ENCODE results near the gene MRPS22. TPM values are rescaled to one million over a fixed set of nuclear protein-coding genes. Genes with fewer than 3 reads are reported as not detected.

Gene MRPS22
- total and polyA plus RNA-seq, 7 experiments from 2014 or later: 26.2 to 47.0 (median 36.5) TPM

GRCh38 chr3:139312416-139312815 lies 31.4 kb upstream of the MRPS22 start:
- H3K4me1 Mint-ChIP-seq: no peaks in the 10 kb centered on the region
- Histone ChIP-seq H3K4me3 (ENCODE audit: low read length) (no peak overlapping the region), H3K36me3 (ENCODE audit: control insufficient read depth in 2 of 3, insufficient read depth in 3 of 3, low read length in 3 of 3) (no peaks in the 10 kb centered on the region), H3K27ac (ENCODE audit: low read depth, low read length) (no peak overlapping the region), H3K4me1 (ENCODE audit: control insufficient read depth in 2 of 2, insufficient read depth in 2 of 2, low read length in 2 of 2) (no peaks in the 10 kb centered on the region), H3K27me3 (ENCODE audit: control insufficient read depth in 2 of 2, insufficient read depth in 2 of 2, low read length in 2 of 2) (no peaks in the 10 kb centered on the region), H3K9me3 (ENCODE audit: control insufficient read depth in 2 of 3, low read length in 3 of 3) (no peaks in the 10 kb centered on the region)
- POLR2A ChIA-PET: no interaction called here
- H3K4me3 Mint-ChIP-seq: no peak overlapping the region
- CTCF ChIA-PET: no interaction called here
- H3K27ac Mint-ChIP-seq: no peak overlapping the region
- no peak for DNase-seq
- H3K36me3 Mint-ChIP-seq: no peaks in the 10 kb centered on the region
- intact Hi-C loops (cut with micrococcal nuclease): no loop called here
- H3K9me3 Mint-ChIP-seq: no peaks in the 10 kb centered on the region
- ATAC-seq: no peak
- peaks cover 11 to 27% (median 20%) of the 10 kb centered on the region in 5 donors for H3K27me3 Mint-ChIP-seq

- DNase-seq: no peak
- intact Hi-C loops (cut with micrococcal nuclease): no loop called here
- Mint-ChIP-seq H3K9me3 (no peaks in the 10 kb centered on the region), H3K4me1 (no peaks in the 10 kb centered on the region), H3K27ac (peak overlapping the region in 1 of 9 donors; percentile 42), H3K4me3 (no peak overlapping the region), H3K27me3 (peaks cover 11 to 27% (median 20%) of the 10 kb centered on the region in 5 donors), H3K36me3 (no peaks in the 10 kb centered on the region)
- Histone ChIP-seq H3K36me3 (ENCODE audit: control insufficient read depth in 2 of 3, insufficient read depth in 3 of 3, low read length in 3 of 3) (no peaks in the 10 kb centered on the region), H3K27ac (ENCODE audit: low read depth, low read length) (no peak overlapping the region), H3K27me3 (ENCODE audit: control insufficient read depth in 2 of 2, insufficient read depth in 2 of 2, low read length in 2 of 2) (no peaks in the 10 kb centered on the region), H3K9me3 (ENCODE audit: control insufficient read depth in 2 of 3, low read length in 3 of 3) (no peaks in the 10 kb centered on the region), H3K4me1 (ENCODE audit: control insufficient read depth in 2 of 2, insufficient read depth in 2 of 2, low read length in 2 of 2) (no peaks in the 10 kb centered on the region), H3K4me3 (ENCODE audit: low read length) (no peak overlapping the region)
- ChIA-PET CTCF (no interaction called here), POLR2A (no interaction called here)
- no peak for ATAC-seq
Observed at GRCh38 chr3:139312959-139313358, 30.9 kb upstream of the MRPS22 start.

- Mint-ChIP-seq H3K4me1 (no peaks in the 10 kb centered on the region), H3K9me3 (no peaks in the 10 kb centered on the region), H3K4me3 (no peak overlapping the region), H3K27ac (no peak overlapping the region), H3K27me3 (peaks cover 8 to 27% (median 20%) of the 10 kb centered on the region in 5 donors), H3K36me3 (no peaks in the 10 kb centered on the region)
- DNase-seq (no peak), ATAC-seq (no peak)
- ChIA-PET CTCF (no interaction called here), POLR2A (no interaction called here)
- Histone ChIP-seq H3K9me3 (ENCODE audit: control insufficient read depth in 2 of 3, low read length in 3 of 3) (no peaks in the 10 kb centered on the region), H3K4me1 (ENCODE audit: control insufficient read depth in 2 of 2, insufficient read depth in 2 of 2, low read length in 2 of 2) (no peaks in the 10 kb centered on the region), H3K27me3 (ENCODE audit: control insufficient read depth in 2 of 2, insufficient read depth in 2 of 2, low read length in 2 of 2) (no peaks in the 10 kb centered on the region), H3K27ac (ENCODE audit: low read depth, low read length) (no peak overlapping the region), H3K4me3 (ENCODE audit: low read length) (no peak overlapping the region), H3K36me3 (ENCODE audit: control insufficient read depth in 2 of 3, insufficient read depth in 3 of 3, low read length in 3 of 3) (no peaks in the 10 kb centered on the region)
- intact Hi-C loops (cut with micrococcal nuclease): no loop called here
Observed at GRCh38 chr3:139313921-139314320, 29.9 kb upstream of the MRPS22 start.

GRCh38 chr3:139317215-139317614 lies 26.6 kb upstream of the MRPS22 start:
- POLR2A ChIA-PET: no interaction called here
- peaks cover 10 to 26% (median 18%) of the 10 kb centered on the region in 5 donors for H3K27me3 Mint-ChIP-seq
- H3K27me3 ChIP-seq (ENCODE audit: control insufficient read depth in 2 of 2, insufficient read depth in 2 of 2, low read length in 2 of 2): no peaks in the 10 kb centered on the region
- H3K9me3 ChIP-seq (ENCODE audit: control insufficient read depth in 2 of 3, low read length in 3 of 3): no peaks in the 10 kb centered on the region
- ATAC-seq: no peak
- no peaks in the 10 kb centered on the region for H3K4me1 Mint-ChIP-seq
- H3K4me3 Mint-ChIP-seq: no peak overlapping the region
- H3K36me3 ChIP-seq (ENCODE audit: control insufficient read depth in 2 of 3, insufficient read depth in 3 of 3, low read length in 3 of 3): no peaks in the 10 kb centered on the region
- DNase-seq: no peak
- no peaks in the 10 kb centered on the region for H3K36me3 Mint-ChIP-seq
- no peak overlapping the region for H3K4me3 ChIP-seq (ENCODE audit: low read length)
- no peaks in the 10 kb centered on the region for H3K9me3 Mint-ChIP-seq
- no peaks in the 10 kb centered on the region for H3K4me1 ChIP-seq (ENCODE audit: control insufficient read depth in 2 of 2, insufficient read depth in 2 of 2, low read length in 2 of 2)
- no peak overlapping the region for H3K27ac Mint-ChIP-seq
- no peak overlapping the region for H3K27ac ChIP-seq (ENCODE audit: low read depth, low read length)
- CTCF ChIA-PET: no interaction called here
- intact Hi-C loops (cut with micrococcal nuclease): no loop called here

- Histone ChIP-seq H3K9me3 (ENCODE audit: control insufficient read depth in 2 of 3, low read length in 3 of 3) (no peaks in the 10 kb centered on the region), H3K36me3 (ENCODE audit: control insufficient read depth in 2 of 3, insufficient read depth in 3 of 3, low read length in 3 of 3) (no peaks in the 10 kb centered on the region), H3K4me3 (ENCODE audit: low read length) (no peak overlapping the region), H3K4me1 (ENCODE audit: control insufficient read depth in 2 of 2, insufficient read depth in 2 of 2, low read length in 2 of 2) (no peaks in the 10 kb centered on the region), H3K27me3 (ENCODE audit: control insufficient read depth in 2 of 2, insufficient read depth in 2 of 2, low read length in 2 of 2) (no peaks in the 10 kb centered on the region), H3K27ac (ENCODE audit: low read depth, low read length) (no peak overlapping the region)
- peaks cover 10 to 22% (median 18%) of the 10 kb centered on the region in 5 donors for H3K27me3 Mint-ChIP-seq
- no peak for ATAC-seq
- intact Hi-C loops (cut with micrococcal nuclease): no loop called here
- no peaks in the 10 kb centered on the region for H3K4me1 Mint-ChIP-seq
- no peaks in the 10 kb centered on the region for H3K9me3 Mint-ChIP-seq
- ChIA-PET CTCF (interaction anchor here (1.1 kb wide), 1 partner anchor 10 kb away, joined by 3 read pairs; no protein-coding TSS in a partner anchor), POLR2A (no interaction called here)
- no peak overlapping the region for H3K4me3 Mint-ChIP-seq
- DNase-seq: no peak
- no peak overlapping the region for H3K27ac Mint-ChIP-seq
- no peaks in the 10 kb centered on the region for H3K36me3 Mint-ChIP-seq
Observed at GRCh38 chr3:139317660-139318430, 26.0 kb upstream of the MRPS22 start.

GRCh38 chr3:139318431-139318816 lies 25.4 kb upstream of the MRPS22 start:
- no peak overlapping the region for H3K27ac Mint-ChIP-seq
- Histone ChIP-seq H3K27me3 (ENCODE audit: control insufficient read depth in 2 of 2, insufficient read depth in 2 of 2, low read length in 2 of 2) (no peaks in the 10 kb centered on the region), H3K36me3 (ENCODE audit: control insufficient read depth in 2 of 3, insufficient read depth in 3 of 3, low read length in 3 of 3) (no peaks in the 10 kb centered on the region), H3K4me1 (ENCODE audit: control insufficient read depth in 2 of 2, insufficient read depth in 2 of 2, low read length in 2 of 2) (no peaks in the 10 kb centered on the region), H3K9me3 (ENCODE audit: control insufficient read depth in 2 of 3, low read length in 3 of 3) (no peaks in the 10 kb centered on the region), H3K4me3 (ENCODE audit: low read length) (no peak overlapping the region), H3K27ac (ENCODE audit: low read depth, low read length) (no peak overlapping the region)
- H3K27me3 Mint-ChIP-seq: peaks cover 10 to 18% (median 16%) of the 10 kb centered on the region in 5 donors
- H3K9me3 Mint-ChIP-seq: no peaks in the 10 kb centered on the region
- H3K36me3 Mint-ChIP-seq: no peaks in the 10 kb centered on the region
- ATAC-seq (no peak), DNase-seq (no peak)
- H3K4me1 Mint-ChIP-seq: no peaks in the 10 kb centered on the region
- ChIA-PET POLR2A (no interaction called here), CTCF (interaction anchor here (1.1 kb wide), 1 partner anchor 10 kb away, joined by 3 read pairs; no protein-coding TSS in a partner anchor)
- no peak overlapping the region for H3K4me3 Mint-ChIP-seq
- intact Hi-C loops (cut with micrococcal nuclease): no loop called here

- Mint-ChIP-seq H3K27me3 (peaks cover 10 to 18% (median 14%) of the 10 kb centered on the region in 5 donors), H3K27ac (no peak overlapping the region), H3K9me3 (no peaks in the 10 kb centered on the region), H3K4me1 (no peaks in the 10 kb centered on the region), H3K36me3 (no peaks in the 10 kb centered on the region), H3K4me3 (no peak overlapping the region)
- H3K27ac ChIP-seq (ENCODE audit: low read depth, low read length): no peak overlapping the region
- intact Hi-C loops (cut with micrococcal nuclease): no loop called here
- H3K9me3 ChIP-seq (ENCODE audit: control insufficient read depth in 2 of 3, low read length in 3 of 3): no peaks in the 10 kb centered on the region
- H3K4me3 ChIP-seq (ENCODE audit: low read length): no peak overlapping the region
- no peaks in the 10 kb centered on the region for H3K4me1 ChIP-seq (ENCODE audit: control insufficient read depth in 2 of 2, insufficient read depth in 2 of 2, low read length in 2 of 2)
- H3K27me3 ChIP-seq (ENCODE audit: control insufficient read depth in 2 of 2, insufficient read depth in 2 of 2, low read length in 2 of 2): no peaks in the 10 kb centered on the region
- ChIA-PET CTCF (interaction anchor here (1.1 kb wide), 1 partner anchor 9 kb away, joined by 3 read pairs; no protein-coding TSS in a partner anchor), POLR2A (no interaction called here)
- DNase-seq (no peak), ATAC-seq (no peak)
- H3K36me3 ChIP-seq (ENCODE audit: control insufficient read depth in 2 of 3, insufficient read depth in 3 of 3, low read length in 3 of 3): no peaks in the 10 kb centered on the region
Observed at GRCh38 chr3:139318826-139319225, 25.0 kb upstream of the MRPS22 start.
